Ramos (cell line): ENCODE results near the gene SRGN.
"Not testable (repeated sequence)": the region's sequence is repeated elsewhere in the genome, so short reads cannot be mapped to it uniquely, and the experiment has no call there.

Experiments used
- in situ Hi-C: fragments of 300-500 bp; cut with MboI; formaldehyde crosslinking; loops from one replicate; pipeline ENCODE4 v1.14.3; 2022; ENCODE audit warnings: low sequenced_read_pairs; ENCODE audit not compliant: unreplicated experiment

The SRGN gene

GRCh38 chr10:69087590-69088470 is at the start of gene SRGN:
Gene SRGN, plus strand, starts transcription at chr10:69088103. Its CDS starts 55 bp downstream, at chr10:69088158.
- in situ Hi-C loops = no loop called here

GRCh38 chr10:69040904-69041303 is 47.0 kb upstream of the SRGN start:
- in situ Hi-C loops = not testable (repeated sequence)

- in situ Hi-C loops = no loop called here
These were observed 45.5 kb upstream of the SRGN start for GRCh38 chr10:69042417-69042816.

- in situ Hi-C loops = no loop called here
These were observed 45.1 kb upstream of the SRGN start for GRCh38 chr10:69042838-69043237.

- in situ Hi-C loops = no loop called here
These were observed 43.9 kb upstream of the SRGN start for GRCh38 chr10:69043931-69044531.

- in situ Hi-C loops = no loop called here
These were observed 43.4 kb upstream of the SRGN start for GRCh38 chr10:69044546-69044945.

GRCh38 chr10:69045441-69046300 is 42.2 kb upstream of the SRGN start:
- in situ Hi-C loops = no loop called here

GRCh38 chr10:69047111-69047832 is 40.6 kb upstream of the SRGN start:
- in situ Hi-C loops = no loop called here

GRCh38 chr10:69048103-69048502 is 39.8 kb upstream of the SRGN start:
- in situ Hi-C loops = no loop called here

- in situ Hi-C loops = no loop called here
These were observed 38.3 kb upstream of the SRGN start for GRCh38 chr10:69049566-69049961.

GRCh38 chr10:69051303-69051702 is 36.6 kb upstream of the SRGN start:
- in situ Hi-C loops = no loop called here

- in situ Hi-C loops = no loop called here
These were observed 36.0 kb upstream of the SRGN start for GRCh38 chr10:69051710-69052487.

GRCh38 chr10:69052736-69053135 is 35.2 kb upstream of the SRGN start:
- in situ Hi-C loops = no loop called here

- in situ Hi-C loops = no loop called here
These were observed 32.7 kb upstream of the SRGN start for GRCh38 chr10:69055241-69055640.

GRCh38 chr10:69056129-69056528 is 31.8 kb upstream of the SRGN start:
- in situ Hi-C loops = no loop called here

- in situ Hi-C loops = no loop called here
These were observed 31.2 kb upstream of the SRGN start for GRCh38 chr10:69056536-69057260.

GRCh38 chr10:69057261-69057950 is 30.5 kb upstream of the SRGN start:
- in situ Hi-C loops = no loop called here

GRCh38 chr10:69057951-69058297 is 30.0 kb upstream of the SRGN start:
- in situ Hi-C loops = no loop called here
